ENCODE measurements around the gene ANXA2. TPM values are rescaled to one million over a fixed set of nuclear protein-coding genes. Genes with fewer than 3 reads are reported as not detected.

Gene ANXA2
- polyA plus RNA-seq (2012; ENCODE audit: insufficient read depth, insufficient read length), result 177 TPM

DNA sequence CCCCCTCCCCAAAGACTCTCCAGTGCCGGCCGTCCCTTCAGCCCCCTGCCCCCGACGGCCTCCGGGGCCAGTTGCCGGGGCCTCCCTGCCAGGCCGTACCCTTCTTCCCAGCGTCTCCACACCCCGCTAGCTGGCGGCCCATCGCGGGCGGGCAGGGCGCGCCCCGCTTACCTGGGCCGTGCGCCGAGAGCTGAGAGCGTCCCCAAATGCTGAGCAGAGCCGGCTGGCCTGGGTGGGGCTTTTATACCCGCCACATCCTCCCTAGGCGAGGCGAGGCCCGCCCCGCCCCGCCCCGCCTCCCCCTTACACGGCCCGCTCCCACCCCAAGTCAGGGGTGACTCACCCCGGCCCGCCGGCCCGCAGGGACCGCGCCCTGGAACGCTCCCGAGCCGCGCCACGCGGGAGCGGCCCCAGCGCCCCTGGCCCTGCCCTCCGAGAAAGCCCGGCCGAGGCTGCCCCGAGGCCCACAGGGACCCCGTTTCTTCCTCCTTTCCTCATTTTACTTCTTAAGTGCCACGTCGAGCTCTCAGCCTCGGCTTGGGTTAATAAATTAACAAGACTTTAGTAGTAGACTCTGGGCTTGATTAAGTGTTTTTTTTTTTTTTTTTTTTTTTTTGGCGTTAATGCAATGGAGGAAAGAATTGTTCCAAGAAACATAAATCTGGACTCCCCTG lies at the start of gene ANXA2:
TSS of gene ANXA2 (minus strand) at position 215 of the 674 bp plus-strand sequence. CDS start 11,911 bp downstream, outside the sequence.
- H3K4me3 ChIP-seq (ENCODE audit: low read length), result peak within 1 kb of the TSS; percentile 60
- DNase-seq (ENCODE audit: low read depth, low spot score), result peak; percentile 51

DNA sequence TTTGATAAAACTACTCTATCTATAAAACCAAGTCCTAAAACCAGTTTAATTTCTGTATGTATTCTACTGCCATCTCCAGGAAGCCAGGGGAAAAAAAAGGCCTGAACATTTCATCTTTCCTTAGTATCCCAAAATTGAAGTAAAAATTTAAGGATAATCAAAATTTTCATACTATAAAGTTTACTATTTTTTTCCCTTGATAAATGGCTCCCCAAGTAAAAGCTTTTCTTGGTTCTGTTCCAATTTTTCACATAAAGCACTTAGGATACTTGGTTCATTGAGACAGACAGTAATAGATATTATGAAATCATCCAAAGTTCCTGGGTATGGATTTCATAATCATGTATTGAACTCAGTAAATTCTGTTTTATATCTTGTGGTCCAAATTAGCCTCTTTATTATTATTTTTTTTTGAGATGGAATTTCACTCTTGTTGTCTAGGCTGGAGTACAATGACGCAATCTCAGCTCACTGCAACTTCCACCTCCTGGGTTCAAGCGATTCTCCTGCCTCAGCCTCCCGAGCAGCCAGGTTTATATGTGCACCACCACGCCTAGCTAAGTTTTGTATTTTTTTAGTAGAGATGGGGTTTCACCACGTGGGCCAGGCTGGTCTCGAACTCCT lies 46.6 kb upstream of the ANXA2 start:
- H3K4me3 ChIP-seq (ENCODE audit: low read length), result no peak overlapping the region
- DNase-seq (ENCODE audit: low read depth, low spot score), result no peak

DNA sequence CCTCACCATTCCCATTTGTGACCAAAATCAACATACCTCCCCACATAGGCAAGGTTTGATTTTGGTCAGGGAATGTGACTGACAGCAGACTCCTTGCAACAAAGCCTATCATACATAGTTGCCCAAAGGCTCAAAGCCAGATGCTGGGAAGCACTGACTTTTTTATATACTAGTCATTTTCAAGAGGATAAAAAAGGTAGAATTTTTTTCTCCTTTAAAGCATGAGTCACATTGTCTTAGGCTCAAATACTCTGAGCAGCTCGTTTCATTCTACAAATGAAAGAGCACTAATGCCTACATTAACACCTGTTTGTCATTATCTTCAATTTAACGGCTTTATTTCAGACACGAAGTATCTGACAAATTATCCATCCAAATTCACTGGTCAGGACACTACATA lies 45.0 kb upstream of the ANXA2 start:
- DNase-seq (ENCODE audit: low read depth, low spot score), result no peak
- H3K4me3 ChIP-seq (ENCODE audit: low read length), result no peak overlapping the region

DNA sequence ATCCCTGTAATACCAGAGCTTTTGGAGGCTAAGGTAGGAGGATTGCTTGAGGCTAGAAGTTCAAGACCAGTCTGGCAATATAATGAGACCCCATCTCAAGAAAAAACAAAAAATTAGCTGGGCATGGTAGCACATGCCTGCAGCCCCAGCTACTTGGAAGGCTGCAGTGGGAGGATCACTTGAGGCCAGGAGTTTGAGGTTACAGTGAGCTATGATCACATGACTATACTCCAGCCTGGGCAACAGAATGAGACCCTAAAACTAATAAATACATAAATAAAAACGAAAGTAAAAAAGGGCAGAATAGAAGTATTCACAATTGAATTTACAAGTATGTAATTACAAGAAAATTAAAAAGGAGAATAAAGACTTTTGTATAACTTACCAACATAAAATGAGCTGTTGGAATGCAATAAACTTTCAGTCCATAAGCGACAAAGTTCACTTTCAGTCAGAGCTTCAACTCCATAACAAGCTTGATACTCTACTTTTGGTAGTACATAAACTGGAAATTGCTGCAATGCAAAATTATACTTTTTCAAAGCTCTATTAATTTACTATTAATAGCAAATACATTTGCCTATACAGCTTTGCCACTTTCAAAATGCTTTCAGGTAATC lies 44.4 kb upstream of the ANXA2 start:
- H3K4me3 ChIP-seq (ENCODE audit: low read length), result no peak overlapping the region
- no peak for DNase-seq (ENCODE audit: low read depth, low spot score)

DNA sequence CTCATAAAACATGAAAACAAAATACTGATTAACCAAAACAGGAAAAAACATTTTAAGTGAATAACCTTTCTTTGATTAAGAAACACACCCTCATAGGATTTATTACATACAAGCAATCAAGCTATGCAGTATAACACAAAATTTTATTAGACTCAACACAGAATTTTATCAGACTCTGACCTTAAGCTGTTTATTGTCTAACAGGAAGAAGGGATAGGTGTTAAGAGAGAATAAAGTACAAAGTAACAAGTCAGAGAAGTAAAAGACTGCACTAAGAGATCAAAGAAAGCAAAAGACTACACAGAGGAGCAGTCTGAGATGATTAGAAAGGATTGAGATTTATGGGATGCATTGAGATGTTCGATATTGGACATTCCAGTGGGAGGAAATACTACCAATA lies 43.5 kb upstream of the ANXA2 start:
- H3K4me3 ChIP-seq (ENCODE audit: low read length), result no peak overlapping the region
- no peak for DNase-seq (ENCODE audit: low read depth, low spot score)

DNA sequence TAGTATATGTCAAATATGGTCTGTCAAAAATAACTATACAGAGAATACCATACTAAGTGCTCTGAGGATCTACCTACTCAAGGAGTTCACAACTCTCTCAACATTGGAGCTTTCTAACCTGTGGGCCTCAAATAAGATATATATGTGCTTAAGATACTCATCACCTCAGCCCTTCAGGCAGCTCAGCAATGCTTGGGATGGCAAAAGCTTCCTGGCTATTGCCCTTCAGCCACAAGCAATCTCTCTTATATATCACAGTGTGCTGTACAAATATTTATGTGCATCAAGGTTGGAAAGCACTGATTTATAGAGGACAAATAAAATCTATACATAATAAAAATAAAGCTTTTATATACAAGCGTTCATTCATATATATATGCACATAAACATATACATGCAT lies 40.9 kb upstream of the ANXA2 start:
- H3K4me3 ChIP-seq (ENCODE audit: low read length), result no peak overlapping the region
- DNase-seq (ENCODE audit: low read depth, low spot score), result no peak

DNA sequence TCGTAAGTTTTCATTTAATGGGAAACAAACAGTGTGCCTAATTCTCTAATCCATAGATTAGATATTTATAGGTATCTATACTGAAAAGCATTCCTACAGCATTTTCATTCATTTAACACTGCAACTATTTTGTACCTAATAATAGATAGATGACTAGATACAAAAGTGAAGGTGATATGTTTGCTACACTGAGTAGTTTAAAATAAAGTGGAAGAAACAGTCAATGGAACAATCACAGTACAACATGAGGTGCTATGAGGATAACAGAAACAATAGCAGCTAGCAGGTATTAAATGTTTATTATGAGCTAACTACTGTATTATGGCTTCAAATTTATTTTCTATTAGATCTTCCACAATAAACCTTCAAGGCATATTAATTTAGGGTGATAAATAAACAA lies 31.1 kb upstream of the ANXA2 start:
- H3K4me3 ChIP-seq (ENCODE audit: low read length), result no peak overlapping the region
- DNase-seq (ENCODE audit: low read depth, low spot score), result no peak

DNA sequence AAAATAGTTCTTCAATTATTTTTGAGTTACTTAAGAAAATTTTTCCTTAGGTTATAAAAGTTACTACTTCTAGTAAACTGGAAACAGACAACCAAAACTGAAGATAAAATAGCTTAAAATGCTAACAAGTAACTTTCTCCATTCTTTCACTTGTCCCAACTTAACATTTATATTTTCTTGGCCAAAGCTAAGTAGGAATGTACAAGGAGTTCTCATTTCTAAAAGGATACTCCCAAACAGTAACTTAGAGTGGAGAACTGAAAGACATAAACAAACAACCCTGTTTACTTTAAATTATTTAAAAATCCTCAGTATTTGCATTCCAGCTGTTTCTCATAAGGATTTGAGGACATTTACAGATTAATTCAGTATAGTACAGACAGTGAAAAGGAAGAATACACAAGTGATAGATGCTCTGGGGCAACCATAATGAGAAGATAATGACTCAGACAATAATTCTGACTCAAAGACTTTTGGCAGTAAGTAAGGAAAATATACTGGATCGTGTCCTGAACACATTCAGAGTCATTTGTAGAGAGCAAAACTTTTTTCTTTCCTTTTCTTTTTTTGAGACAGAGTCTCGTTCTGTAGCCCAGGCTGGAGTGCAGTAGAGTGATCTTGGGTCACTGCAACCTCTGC lies 29.2 kb upstream of the ANXA2 start:
- no peak overlapping the region for H3K4me3 ChIP-seq (ENCODE audit: low read length)
- DNase-seq (ENCODE audit: low read depth, low spot score), result no peak

DNA sequence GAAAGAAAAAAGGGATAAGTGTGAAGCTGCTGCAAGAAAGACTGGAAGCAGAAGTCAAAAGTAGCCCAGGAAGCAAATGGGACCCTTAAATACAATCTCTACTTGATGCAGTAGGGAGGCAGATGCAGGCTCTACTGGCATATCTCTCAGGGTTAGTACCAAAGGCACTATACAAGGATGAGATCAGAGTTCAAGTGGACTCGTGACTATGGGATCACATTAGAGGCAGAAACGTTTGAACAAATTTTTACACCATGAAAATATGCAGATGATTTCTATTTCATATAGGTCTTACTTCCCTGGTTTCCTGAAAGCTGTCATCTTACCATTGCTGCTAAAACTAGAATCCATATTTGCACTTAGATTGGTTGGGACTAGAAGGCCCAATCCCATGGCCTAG lies 27.7 kb upstream of the ANXA2 start:
- no peak overlapping the region for H3K4me3 ChIP-seq (ENCODE audit: low read length)
- no peak for DNase-seq (ENCODE audit: low read depth, low spot score)

DNA sequence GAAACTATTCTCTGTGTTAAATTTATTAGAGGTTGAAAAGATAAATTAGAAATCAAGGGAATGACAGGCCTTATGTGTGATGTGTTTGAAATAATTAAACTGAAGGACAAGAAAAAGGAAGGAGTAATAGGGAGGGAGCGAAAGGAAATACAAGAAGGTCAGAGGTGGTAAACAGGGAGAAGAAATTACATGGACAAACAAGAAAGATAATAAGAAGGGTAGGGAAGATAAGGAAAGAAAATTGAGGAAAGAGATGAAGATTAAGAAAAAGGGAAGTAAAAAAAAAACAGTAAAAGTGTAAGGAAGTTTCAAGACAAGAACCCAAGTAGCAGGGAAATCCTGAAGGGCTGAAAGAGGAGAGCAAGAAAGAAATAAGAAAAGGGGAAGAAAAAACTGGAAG lies 26.2 kb upstream of the ANXA2 start:
- no peak for DNase-seq (ENCODE audit: low read depth, low spot score)
- no peak overlapping the region for H3K4me3 ChIP-seq (ENCODE audit: low read length)

DNA sequence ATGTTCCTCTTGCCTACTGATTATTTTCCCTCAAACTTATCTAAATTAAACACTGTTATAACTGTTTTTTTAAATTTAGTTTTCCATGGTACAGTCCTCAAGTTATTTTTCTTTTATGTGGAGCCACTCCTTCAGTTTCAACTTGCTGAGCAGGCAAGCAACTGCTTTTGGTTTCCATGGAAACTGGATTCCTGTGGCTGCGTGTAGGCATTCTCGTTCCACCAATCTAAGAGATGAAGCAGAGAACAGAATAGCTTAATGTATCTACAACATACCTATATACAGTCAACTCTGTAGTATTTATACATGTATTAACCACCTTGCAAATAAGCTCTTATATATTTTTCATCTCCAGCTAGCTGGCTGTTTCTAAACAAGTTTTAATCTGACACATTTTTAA lies 25.8 kb upstream of the ANXA2 start:
- DNase-seq (ENCODE audit: low read depth, low spot score), result peak; percentile 55
- no peak overlapping the region for H3K4me3 ChIP-seq (ENCODE audit: low read length)

DNA sequence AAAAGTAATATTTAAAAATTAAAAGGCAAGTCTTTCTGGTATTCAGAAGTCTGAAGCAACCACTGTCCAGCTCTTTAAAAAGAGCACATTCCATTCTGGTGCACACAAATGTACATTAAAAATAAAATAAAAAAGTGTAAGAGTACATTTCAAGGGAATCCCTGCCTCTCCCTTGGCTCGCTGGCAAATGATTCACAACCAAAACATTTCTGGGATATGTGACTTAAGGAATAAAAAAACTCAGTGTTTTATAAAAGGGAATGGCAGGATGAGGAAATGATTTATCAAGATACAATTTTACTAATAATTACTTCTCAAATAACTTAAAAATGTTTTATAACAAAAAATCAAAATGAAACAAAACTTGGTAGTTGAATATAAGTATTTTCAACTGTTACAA lies 23.8 kb upstream of the ANXA2 start:
- DNase-seq (ENCODE audit: low read depth, low spot score), result no peak
- no peak overlapping the region for H3K4me3 ChIP-seq (ENCODE audit: low read length)

DNA sequence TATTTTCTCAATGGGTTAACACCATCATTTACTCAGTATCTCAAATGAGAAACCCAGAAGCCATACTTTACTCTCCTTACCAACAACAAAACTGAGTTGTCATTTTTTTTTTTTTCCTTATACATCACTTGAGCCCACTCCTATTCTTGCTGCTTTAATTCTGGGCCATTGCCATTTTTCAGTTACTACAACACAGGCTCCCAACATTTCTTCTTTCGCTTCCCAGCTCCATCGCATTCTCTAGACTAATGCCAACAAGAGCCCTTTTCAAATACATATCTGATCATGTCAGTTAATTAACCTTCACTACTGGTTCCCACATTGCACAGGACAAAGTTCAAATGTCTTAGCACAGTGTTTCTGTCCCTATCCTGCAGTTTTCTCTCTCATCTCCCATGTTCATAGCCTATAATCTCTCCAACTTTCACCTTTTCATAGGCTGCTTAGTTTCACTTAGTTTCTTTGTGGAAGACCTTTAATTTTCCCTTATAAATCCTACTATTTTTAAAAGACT lies 22.5 kb upstream of the ANXA2 start:
- H3K4me3 ChIP-seq (ENCODE audit: low read length), result no peak overlapping the region
- no peak for DNase-seq (ENCODE audit: low read depth, low spot score)

DNA sequence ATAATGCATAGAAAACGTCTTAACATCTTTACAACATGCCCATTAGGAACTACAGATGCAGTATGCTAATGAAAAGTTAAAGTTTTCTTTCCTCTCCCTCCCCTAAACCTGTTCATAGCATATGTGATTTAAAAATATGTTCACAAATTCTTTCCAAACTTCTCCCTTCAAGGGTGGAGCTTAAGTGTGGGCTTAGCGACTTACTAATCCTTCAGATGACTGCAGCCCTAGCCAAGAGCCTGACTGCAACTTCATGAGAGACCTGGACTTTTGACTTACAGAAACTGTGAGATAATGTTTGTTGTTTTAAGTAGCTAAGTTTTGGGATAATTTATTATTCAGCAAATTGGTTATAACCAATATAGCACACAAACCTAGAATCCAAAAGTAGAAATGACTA lies 22.0 kb upstream of the ANXA2 start:
- DNase-seq (ENCODE audit: low read depth, low spot score), result no peak
- no peak overlapping the region for H3K4me3 ChIP-seq (ENCODE audit: low read length)

DNA sequence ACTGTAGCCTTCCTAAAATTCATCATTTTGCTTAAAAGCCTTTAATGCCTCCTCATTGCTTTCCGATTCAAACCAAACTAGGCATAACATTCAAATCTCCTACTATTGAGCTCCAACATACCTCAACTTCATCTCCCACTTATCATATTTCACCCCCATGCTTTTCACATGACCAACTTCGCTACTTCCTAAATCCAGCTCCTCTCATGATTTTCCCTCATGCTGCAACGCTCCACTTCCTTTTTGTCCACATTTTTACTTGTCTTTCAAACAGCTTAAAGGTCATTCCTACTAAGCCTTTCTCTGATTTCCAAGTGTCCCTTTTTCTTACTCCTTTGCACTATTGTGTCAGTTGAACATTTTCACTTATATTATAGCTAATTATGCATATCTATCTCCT lies 20.3 kb upstream of the ANXA2 start:
- no peak for DNase-seq (ENCODE audit: low read depth, low spot score)
- no peak overlapping the region for H3K4me3 ChIP-seq (ENCODE audit: low read length)

DNA sequence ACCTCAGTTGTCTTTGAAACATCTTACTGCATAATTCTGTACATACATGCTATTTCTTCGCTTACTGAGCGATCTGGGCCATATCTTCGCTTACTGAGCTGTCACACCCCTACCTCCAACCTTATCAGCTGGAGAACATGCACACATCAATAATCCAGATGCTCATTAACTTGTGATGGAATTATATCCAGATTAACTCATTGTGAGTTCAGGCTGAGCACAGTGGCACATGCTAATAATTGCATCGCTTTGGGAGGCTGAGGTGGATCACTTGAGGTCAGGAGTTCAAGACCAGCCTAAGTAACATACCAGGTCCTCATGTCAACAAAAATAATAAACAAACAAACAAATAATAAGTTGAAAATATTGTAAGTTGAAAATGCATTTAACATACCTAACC lies 19.3 kb upstream of the ANXA2 start:
- DNase-seq (ENCODE audit: low read depth, low spot score), result no peak
- no peak overlapping the region for H3K4me3 ChIP-seq (ENCODE audit: low read length)

DNA sequence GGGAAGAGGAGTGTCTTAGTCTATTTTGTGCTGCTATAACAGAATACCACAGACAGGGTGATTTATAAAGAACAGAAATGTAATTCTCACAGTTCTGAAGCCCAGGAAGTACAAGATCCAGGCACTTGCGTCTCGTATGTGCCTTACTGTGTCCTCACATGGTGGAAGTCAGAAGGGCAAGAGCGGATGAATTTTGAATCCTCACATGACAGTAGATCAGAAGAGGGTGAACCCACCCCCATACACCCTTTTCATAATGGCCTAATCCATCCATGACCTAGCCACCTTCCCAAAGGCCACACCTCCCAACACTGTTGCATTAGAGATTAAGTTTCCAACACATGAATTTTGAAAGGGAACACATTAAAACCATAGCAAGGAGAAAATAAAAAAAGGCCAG lies 18.7 kb upstream of the ANXA2 start:
- no peak overlapping the region for H3K4me3 ChIP-seq (ENCODE audit: low read length)
- DNase-seq (ENCODE audit: low read depth, low spot score), result no peak

DNA sequence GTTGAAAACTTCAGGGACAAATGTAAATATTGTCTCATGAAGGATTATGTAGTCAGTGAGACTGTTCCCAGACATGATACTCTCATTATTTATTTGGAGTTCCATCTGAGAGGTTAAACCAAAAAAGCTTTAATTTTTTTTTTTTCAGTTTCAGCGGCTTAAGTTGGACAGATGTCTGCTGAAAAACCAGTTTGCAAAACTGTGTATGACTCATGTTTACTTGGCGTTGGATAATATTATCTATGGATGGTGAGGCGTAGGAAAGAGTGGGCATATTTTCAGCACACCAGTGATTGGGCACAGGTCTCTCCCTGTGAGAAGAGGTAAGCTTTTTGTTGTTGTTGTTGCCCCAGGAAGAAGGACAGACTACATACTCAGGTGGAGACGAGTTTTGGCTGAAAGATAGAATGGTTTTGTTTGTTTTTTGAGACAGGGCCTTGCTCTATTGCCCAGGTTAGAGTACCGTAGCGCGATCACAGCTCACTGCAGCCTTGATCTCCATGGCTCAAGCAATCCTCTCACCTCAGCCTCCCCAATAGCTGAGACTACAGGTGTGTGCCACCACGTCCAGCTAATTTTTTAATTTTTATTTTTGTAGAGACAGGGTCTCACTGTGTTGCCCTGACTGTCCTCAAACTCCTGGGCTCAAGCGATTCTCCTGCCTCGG lies 16.4 kb upstream of the ANXA2 start:
- no peak overlapping the region for H3K4me3 ChIP-seq (ENCODE audit: low read length)
- no peak for DNase-seq (ENCODE audit: low read depth, low spot score)

DNA sequence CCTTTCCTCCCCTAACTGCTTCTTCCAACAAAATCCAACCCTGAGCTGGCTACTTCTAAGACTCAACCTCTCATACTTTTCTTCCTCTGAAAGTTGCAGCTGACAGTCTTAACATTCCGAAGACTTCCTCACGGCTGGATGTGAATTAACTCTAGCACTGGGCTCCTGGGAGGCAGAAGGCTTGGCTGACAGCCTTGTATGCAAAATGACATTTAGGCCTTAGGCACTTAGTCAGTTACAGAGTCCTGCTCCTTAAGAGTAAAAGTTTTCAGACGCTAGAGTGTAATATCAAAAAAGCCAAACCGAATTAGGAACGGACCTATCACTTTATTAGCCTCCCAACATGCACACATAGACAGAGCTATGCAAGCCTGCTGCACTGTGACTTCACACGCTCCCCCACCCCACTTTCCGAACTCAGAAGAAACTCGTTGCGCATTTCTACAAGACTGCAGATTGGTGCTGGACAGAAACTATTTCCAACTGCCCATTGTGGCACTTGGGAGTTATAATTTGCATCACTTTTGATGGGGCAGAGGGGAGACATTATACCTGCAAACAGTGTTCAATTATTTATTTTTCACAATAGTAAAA lies 15.5 kb upstream of the ANXA2 start:
- H3K4me3 ChIP-seq (ENCODE audit: low read length), result no peak overlapping the region
- no peak for DNase-seq (ENCODE audit: low read depth, low spot score)

Data from Jurkat, Clone E6-1 (cell line).